Measurements from ENCODE around the gene EHF.

The EHF gene

GRCh38 chr11:34602245-34602644, 18.6 kb upstream of the EHF start:
- DNase-seq: no peak

DNA sequence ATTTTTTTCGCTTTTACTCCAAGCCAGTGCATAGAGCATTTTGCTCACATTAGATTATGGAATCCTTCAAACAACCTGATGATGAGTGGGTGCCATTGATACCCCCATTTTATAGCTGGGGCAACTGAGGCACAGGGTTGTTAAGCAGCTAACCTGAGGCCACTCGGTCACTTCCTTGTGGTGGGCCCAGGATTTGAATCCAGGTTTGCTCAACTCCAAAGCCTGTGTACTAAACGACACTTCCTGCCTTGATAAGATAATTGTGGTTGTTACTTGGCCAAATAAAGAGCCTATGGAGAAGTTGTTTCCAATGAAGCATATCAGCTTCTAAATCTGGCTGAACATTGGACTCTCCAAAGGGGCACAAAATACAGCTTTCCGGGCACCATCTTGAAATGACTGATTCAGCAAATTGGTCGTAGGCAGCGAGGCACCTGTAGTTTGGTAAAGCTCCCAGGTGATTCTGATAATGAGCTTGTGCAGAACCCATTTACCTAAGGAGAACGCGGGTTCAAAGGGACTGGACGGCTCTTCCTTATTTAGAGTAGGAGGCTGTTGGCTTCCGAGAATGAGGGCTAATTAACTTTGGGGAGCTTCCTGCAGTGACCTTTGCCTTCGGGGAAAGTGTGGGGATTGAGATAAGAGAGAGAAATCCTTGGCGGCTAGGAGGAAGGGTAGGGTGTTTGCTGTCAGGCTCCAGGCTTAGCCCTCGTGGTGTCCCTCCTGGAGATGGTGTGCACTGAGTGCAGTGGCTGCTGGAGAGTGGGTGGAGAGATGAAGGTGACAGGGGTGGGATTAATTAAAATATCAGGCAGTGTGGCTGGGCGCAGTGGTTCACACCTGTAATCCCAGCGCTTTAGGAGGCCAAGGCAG, 17.5 kb upstream of the EHF start:
- no peak for DNase-seq

- no peak for DNase-seq
These were observed 16.7 kb upstream of the EHF start for GRCh38 chr11:34604145-34604544.

DNA sequence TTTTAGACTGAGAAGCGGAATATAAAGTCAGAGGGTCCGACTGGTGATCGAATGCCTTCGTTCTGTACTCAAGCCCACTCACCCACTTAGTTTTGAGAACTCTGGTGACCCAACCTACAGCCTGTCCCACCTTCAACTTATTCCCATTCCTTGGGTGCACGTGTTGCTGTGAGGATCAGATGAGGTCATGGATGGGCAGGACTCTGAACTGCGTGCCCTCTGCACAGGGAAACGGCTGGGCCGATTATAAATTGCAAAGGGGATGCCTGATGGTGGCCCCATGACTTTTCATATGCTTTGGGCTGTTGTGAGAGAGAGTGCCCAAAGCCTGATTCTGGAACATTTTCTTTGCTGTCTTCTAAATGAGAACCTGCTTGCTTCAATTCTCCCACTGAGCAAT, 16.0 kb upstream of the EHF start:
- DNase-seq: no peak

- DNase-seq: no peak
These were observed 15.2 kb upstream of the EHF start for GRCh38 chr11:34605481-34606325.

GRCh38 chr11:34606326-34607120, 14.4 kb upstream of the EHF start:
- DNase-seq: no peak

GRCh38 chr11:34609187-34609751, 11.6 kb upstream of the EHF start:
- DNase-seq: no peak

DNA sequence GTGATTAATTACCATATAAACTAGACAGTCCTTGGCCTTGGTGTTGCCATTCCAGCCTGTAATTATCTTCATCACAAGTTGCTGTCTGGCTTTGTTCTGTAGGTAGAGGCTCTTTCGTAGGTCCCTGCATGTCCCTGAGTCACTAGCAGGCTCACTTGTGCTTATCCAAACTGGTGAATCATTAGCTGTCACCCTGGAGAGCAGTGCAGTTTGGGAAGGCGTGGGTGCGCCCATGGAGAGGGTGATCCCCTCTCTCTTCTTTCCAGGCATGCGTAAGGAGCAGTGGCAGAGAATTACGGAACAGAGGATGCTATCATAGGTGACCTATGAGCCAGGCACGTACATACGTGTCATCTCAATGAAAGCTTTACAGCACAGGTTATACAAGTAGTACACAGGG, 11.0 kb upstream of the EHF start:
- no peak for DNase-seq

- DNase-seq: no peak
These were observed 10.4 kb upstream of the EHF start for GRCh38 chr11:34610324-34611041.

- no peak for DNase-seq
These were observed 7.9 kb upstream of the EHF start for GRCh38 chr11:34613015-34613414.

DNA sequence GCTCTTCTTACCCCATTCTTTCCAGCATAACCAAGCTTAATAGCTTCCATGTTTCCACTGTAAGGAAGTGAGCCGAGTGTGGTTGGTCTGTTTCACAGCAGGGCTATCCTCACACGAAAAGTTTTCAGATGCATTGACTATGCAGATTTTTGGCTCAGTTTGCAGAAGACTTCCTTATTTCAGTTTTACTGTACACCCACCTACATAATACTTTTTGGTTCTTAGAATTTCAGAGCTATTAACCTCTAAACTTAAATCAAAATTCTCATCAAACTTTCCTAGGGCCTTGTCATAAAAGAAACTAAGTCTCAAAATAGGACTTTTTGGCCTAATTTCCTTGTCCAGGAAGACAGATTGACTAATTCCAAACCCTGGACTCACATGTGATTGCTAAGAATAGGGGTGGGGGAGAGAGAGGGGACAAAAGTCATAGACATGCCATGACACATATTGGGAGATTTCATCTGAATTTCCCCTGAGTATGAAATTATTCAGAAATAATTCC, 7.3 kb upstream of the EHF start:
- no peak for DNase-seq

GRCh38 chr11:34614344-34615104, 6.4 kb upstream of the EHF start:
- no peak for DNase-seq

DNA sequence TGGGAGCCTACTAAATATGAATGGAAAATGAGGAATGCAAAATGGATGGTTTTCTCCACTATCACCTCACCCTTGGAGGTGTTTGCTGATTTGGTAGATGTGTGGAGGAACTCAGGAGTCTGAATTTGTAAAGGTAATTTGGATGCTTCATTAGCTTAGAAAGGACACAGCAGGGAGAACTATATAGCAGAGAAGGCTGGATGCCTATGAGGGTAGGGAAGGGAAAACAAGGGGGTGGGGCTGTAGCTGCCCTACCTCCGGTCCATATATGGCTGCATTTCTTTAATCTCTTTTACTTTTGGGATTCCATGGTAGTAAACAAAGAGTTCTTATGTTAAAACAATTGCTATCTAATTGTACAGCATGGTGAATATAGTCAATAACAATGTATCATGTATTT, 4.8 kb upstream of the EHF start:
- DNase-seq: no peak

- no peak for DNase-seq
These were observed 3.9 kb upstream of the EHF start for GRCh38 chr11:34616830-34617504.

DNA sequence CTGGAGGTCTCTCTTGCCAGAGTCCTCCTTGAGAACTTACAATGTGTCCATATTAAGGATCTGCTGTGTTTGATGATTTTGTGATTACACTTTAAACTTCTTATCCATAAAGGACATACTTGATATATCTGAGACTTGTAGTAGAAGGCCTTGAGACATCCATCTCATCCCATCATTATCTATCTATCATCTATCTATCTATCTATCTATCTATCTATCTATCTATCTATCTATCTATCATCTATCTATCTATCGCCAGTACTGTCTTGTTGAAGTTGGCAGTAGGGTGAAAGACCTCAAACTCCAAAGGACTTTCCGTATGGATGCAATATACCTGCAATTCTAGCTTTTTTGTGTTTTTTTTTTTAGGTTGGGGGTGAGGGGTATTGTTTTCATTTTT, 2.5 kb upstream of the EHF start:
- DNase-seq: no peak

GRCh38 chr11:34619062-34619516, 1.8 kb upstream of the EHF start:
- no peak for DNase-seq

GRCh38 chr11:34620202-34620601, 691 bp upstream of the EHF start:
- DNase-seq: no peak

GRCh38 chr11:34621876-34622275, 983 bp downstream of the EHF start:
- DNase-seq: no peak

DNA sequence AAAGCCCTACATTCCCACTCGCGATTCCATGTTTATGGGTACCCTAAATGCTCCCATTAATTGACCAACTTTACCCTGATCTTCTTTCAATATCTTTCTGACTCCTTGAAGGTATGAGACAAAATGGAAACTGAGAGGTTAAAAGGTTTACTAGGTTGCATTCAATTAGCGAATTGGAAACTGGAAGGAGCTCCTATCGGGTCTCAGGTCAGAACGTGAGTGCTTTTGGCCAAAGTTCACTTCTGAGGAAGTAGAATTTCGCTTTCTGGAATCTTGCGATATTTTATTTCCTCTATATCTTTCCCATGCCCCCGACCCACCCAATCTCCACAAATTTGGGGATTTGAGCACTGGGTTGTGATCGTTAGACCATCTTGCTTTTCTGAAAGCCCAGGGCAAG, 2.6 kb downstream of the EHF start:
- DNase-seq: no peak

- DNase-seq: no peak
These were observed 3.2 kb downstream of the EHF start for GRCh38 chr11:34624069-34624468.

DNA sequence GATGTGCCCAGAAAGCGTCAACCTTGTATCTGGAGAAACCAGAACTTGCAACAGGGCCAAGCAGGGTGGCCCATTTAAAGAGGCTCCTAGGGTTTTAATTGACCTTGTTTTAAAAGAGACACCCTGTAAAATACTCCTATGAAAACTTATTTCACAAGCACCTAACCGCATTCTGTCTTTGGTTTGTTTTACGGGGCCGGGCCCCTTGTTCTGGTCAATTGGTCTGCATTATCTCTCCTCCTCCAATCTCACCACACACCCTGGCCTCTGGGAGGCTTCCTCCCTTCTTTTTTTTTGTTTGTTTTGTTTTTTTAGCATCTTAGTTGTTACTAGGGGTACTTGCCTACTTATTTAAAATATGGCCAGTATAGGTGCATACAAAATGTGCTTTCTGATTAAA, 4.7 kb downstream of the EHF start:
- no peak for DNase-seq

All from SHP77 (cell line).